AG04450 (cell line): ENCODE results near the gene FMO3. TPM values are rescaled to one million over a fixed set of nuclear protein-coding genes. Genes with fewer than 3 reads are reported as not detected.

ENCODE experiments used
- CTCF ChIA-PET: fragments of 300-600, 350-600 bp; formaldehyde crosslinking; extraction: SDS; loops from one replicate; lab custom pipeline; 2022; ENCODE audit warnings: antibody characterized with exemption, inconsistent platforms; lab: Charles Lee
- POLR2A ChIA-PET: fragments of 350-600 bp; formaldehyde crosslinking; extraction: SDS; loops from one replicate; lab custom pipeline; 2021; ENCODE audit warnings: antibody characterized with exemption, inconsistent platforms; lab: Yijun Ruan, JAX
- DNase-seq: peaks from one replicate; pipeline ENCODE4 v3.0.0-alpha.2; 2011; ENCODE audit warnings: low read depth, low spot score
- H3K27ac ChIP-seq: one replicate; pipeline ENCODE4 v1.5.1; 2012; ENCODE audit warnings: low read depth, low read length, control low read depth
- H3K27me3 ChIP-seq: one replicate; pipeline ENCODE4 v1.6.0; 2012; ENCODE audit warnings: low read length; ENCODE audit not compliant: control insufficient read depth, insufficient read depth
- H3K4me3 ChIP-seq: 2 replicates; pipeline ENCODE4 v1.5.1; 2011; ENCODE audit warnings: mild to moderate bottlenecking, low read depth, low read length, control low read depth
- H3K9me3 ChIP-seq: 2 replicates; pipeline ENCODE4 v1.5.1; 2012; ENCODE audit warnings: low read length; ENCODE audit not compliant: control insufficient read depth, insufficient read depth
- CTCF ChIP-seq: IDR thresholded peaks from 2 replicates; pipeline ENCODE4 v1.5.1; 2011; ENCODE audit warnings: low read depth, low read length, control low read depth, inconsistent platforms
- polyA plus RNA-seq: library from polyadenylated mRNA; depleted of rRNA; stranded (reverse); fragments of >200 nt; gene quantifications from 2 replicates; pipeline ENCODE4 v1.2.3, GENCODE V29; 2011

The FMO3 gene
- polyA plus RNA-seq, 1 experiment, result 3.0 TPM

DNA sequence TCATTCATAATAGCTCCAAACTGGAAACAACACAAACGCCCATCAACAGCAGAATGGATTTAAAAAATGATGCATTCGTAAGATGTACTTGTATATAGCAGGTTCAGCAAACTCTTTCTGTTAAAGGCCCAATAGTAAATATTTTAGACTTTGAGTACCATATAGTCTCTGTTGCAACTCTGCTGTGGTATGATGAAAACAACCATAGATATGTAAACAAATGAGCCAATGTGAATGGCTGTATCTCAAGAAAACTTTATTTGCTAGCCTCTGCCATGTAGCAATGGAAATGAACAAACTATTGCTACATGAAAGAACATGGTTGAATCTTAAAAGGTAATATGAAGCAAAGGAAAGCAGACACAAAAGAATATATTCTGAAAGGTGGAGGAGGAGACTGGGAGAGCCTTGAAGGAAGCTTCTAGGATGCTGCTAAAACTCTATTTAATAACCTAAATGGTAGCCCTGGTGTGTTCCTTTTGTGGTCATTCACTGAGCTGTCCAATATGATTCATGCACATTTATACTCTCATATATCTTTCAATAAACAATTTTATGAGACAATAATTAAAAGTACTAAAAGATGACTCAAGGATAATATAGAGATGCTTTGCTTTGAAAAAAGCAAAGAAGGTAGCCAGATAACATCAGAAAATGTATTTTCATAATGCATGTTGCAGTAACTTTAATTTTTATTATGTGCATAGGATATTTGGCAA lies 29.1 kb upstream of the FMO3 start:
- TF ChIP-seq CTCF, result no peak
- Histone ChIP-seq H3K4me3 (no peak overlapping the region), H3K27ac (no peak overlapping the region), H3K27me3 (no peaks in the 10 kb centered on the region), H3K9me3 (no peaks in the 10 kb centered on the region)
- CTCF ChIA-PET, result interaction anchor here (0.6 kb wide), 3 partner anchors 11 to 95 kb away, joined by 3 to 6 read pairs (median 3); no protein-coding TSS in a partner anchor
- POLR2A ChIA-PET, result no interaction called here
- DNase-seq, result peak; percentile 3

GRCh38 chr1:171062902-171063301 lies 27.8 kb upstream of the FMO3 start:
- no peaks in the 10 kb centered on the region for H3K9me3 ChIP-seq
- H3K4me3 ChIP-seq, result no peak overlapping the region
- no peaks in the 10 kb centered on the region for H3K27me3 ChIP-seq
- no peak for DNase-seq
- ChIA-PET CTCF (no interaction called here), POLR2A (interaction anchor here (0.7 kb wide), 1 partner anchor 1956 kb away, joined by 7 read pairs; the partner anchor contains the start of gene ATP1B1)
- no peak for TF ChIP-seq CTCF
- no peak overlapping the region for H3K27ac ChIP-seq

GRCh38 chr1:171075041-171075440 lies 15.7 kb upstream of the FMO3 start:
- no peak for TF ChIP-seq CTCF
- ChIA-PET POLR2A (no interaction called here), CTCF (interaction anchor here (0.7 to 2.5 kb wide), 2 partner anchors 117 to 152 kb away, joined by 3 to 14 read pairs; no protein-coding TSS in a partner anchor)
- Histone ChIP-seq H3K4me3 (no peak overlapping the region), H3K9me3 (no peaks in the 10 kb centered on the region), H3K27me3 (no peaks in the 10 kb centered on the region), H3K27ac (no peak overlapping the region)
- no peak for DNase-seq

DNA sequence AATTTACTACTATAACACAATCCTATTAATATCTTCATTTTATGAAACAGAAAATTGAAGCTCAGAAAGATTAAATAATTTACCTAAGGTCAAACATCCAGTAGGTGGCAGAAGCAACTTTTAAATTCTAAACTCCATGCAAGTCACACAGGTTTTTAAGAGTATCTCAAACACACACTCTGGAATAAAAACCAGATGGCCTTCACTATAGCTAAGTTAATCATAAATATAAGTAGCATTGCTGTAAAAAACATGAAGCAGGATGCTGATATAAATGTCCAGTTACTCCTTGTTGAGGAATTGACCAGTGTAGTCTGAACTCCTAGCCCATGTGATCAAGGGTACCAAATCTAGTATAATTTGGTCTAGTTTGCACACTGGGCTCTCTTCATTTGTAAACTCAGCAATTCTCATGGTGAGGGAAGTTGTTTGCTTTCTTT lies 9.4 kb upstream of the FMO3 start:
- H3K27me3 ChIP-seq, result no peaks in the 10 kb centered on the region
- no peaks in the 10 kb centered on the region for H3K9me3 ChIP-seq
- CTCF ChIA-PET, result interaction anchor here (0.6 to 3.0 kb wide), 42 partner anchors 9 to 1179 kb away, joined by 3 to 253 read pairs (median 5); partner anchors contain the start of genes FMO1, FMO2, FMO3 and FMO4
- peak; percentile 55 for TF ChIP-seq CTCF
- no peak overlapping the region for H3K27ac ChIP-seq
- no peak overlapping the region for H3K4me3 ChIP-seq
- POLR2A ChIA-PET, result interaction anchor here (1.0 kb wide), 2 partner anchors 145 to 232 kb away, joined by 3 to 5 read pairs; no protein-coding TSS in a partner anchor
- DNase-seq, result peak; percentile 33

DNA sequence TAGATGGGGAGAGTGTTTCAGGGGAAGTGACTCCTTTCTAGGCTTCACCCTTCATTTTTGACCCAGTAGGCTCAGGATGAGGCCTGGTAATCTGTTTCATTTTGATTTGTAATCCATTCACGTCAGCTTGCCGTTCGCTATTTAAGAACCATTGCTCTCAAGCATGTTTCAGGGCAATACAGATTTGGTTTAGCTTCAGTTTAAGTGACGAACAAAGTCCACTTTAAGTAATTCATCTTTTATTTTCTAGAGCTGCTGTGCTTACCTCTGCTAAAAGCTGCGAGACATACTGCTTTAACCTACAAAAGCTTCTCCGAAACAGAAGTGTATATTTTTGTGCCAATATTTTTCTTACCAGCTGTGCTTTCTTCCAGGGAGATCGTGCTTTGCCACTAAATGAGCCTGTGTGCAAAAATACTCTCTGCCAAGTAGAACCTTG lies 8.9 kb upstream of the FMO3 start:
- TF ChIP-seq CTCF, result no peak
- no peak for DNase-seq

More for the DNA sequence above, 8.9 kb upstream of the FMO3 start:
- Histone ChIP-seq H3K9me3 (no peaks in the 10 kb centered on the region), H3K4me3 (no peak overlapping the region), H3K27me3 (no peaks in the 10 kb centered on the region), H3K27ac (no peak overlapping the region)
- CTCF ChIA-PET, result interaction anchor here (0.6 to 3.0 kb wide), 36 partner anchors 9 to 1180 kb away, joined by 3 to 253 read pairs (median 6); partner anchors contain the start of genes FMO1, FMO2, FMO3 and FMO4
- POLR2A ChIA-PET, result interaction anchor here (1.0 kb wide), 2 partner anchors 145 to 232 kb away, joined by 3 to 5 read pairs; no protein-coding TSS in a partner anchor
